Ascending aorta (tissue), 2 donors: ENCODE data around the gene GSTT2. TPM values are rescaled to one million over a fixed set of nuclear protein-coding genes. Genes with fewer than 3 reads are reported as not detected.

Source experiments
- DNase-seq, 2 donors: peaks; one replicate each; pipeline ENCODE4 v3.0.0-alpha.2; 2019; ENCODE audit warnings: low spot score in 2 of 2
- H3K27ac ChIP-seq, 2 donors: fragments of 200-600 bp; sonication (generic); one replicate each; pipeline ENCODE4 v1.5.1; 2016 to 2017; ENCODE audit warnings: mild to moderate bottlenecking in 1 of 2
- H3K27me3 ChIP-seq: fragments of 200-600 bp; sonication (generic); one replicate; pipeline ENCODE4 v1.5.1; 2017
- H3K36me3 ChIP-seq, 2 donors: fragments of 200-600 bp; sonication (generic); one replicate each; pipeline ENCODE4 v1.5.1; 2016
- H3K4me1 ChIP-seq, 2 donors: fragments of 200-600 bp; sonication (generic); one replicate each; pipeline ENCODE4 v1.5.1; 2016 to 2017; ENCODE audit warnings: mild to moderate bottlenecking in 1 of 2
- H3K4me3 ChIP-seq, 2 donors: fragments of 200-600 bp; sonication (generic); one replicate each; pipeline ENCODE4 v1.5.1; 2016 to 2017; ENCODE audit warnings: mild to moderate bottlenecking in 1 of 2
- H3K9me3 ChIP-seq, 2 donors: fragments of 200-600 bp; sonication (generic); one replicate each; pipeline ENCODE4 v1.5.1; 2016
- intact Hi-C: fragments of 100-400 bp; cut with DNase I; formaldehyde crosslinking; loops from one replicate; pipeline ENCODE4 v1.15.1; 2023
- total RNA-seq: library from RNA; depleted of rRNA; stranded (reverse); fragments of >200 nt; gene quantifications from one replicate; pipeline ENCODE4 v1.1.0, GENCODE V29; 2016
- TF ChIP-seq, protein P1 (sequence below), 3 experiments: fragments of 200-600 bp in 2 of 3; fragments of 450-650 bp in 1 of 3; sonication (generic) in 2 of 3; IDR thresholded peaks; one replicate each; pipeline ENCODE4 v1.5.1; 2016 to 2019; ENCODE audit warnings: antibody characterized with exemption in 3 of 3, mild to moderate bottlenecking in 1 of 3, moderate library complexity in 1 of 3

Gene GSTT2
- total RNA-seq, 1 donor from 2014 or later: not detected

- TF ChIP-seq, protein P1, sequence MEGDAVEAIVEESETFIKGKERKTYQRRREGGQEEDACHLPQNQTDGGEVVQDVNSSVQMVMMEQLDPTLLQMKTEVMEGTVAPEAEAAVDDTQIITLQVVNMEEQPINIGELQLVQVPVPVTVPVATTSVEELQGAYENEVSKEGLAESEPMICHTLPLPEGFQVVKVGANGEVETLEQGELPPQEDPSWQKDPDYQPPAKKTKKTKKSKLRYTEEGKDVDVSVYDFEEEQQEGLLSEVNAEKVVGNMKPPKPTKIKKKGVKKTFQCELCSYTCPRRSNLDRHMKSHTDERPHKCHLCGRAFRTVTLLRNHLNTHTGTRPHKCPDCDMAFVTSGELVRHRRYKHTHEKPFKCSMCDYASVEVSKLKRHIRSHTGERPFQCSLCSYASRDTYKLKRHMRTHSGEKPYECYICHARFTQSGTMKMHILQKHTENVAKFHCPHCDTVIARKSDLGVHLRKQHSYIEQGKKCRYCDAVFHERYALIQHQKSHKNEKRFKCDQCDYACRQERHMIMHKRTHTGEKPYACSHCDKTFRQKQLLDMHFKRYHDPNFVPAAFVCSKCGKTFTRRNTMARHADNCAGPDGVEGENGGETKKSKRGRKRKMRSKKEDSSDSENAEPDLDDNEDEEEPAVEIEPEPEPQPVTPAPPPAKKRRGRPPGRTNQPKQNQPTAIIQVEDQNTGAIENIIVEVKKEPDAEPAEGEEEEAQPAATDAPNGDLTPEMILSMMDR (IDR thresholded peaks at IDR 0.05): no peak
- intact Hi-C loops: no loop called here
- H3K27ac ChIP-seq: no peak overlapping the region
- DNase-seq: no peak
- H3K36me3 ChIP-seq: peaks cover 0 to 3% of the 10 kb centered on the region in 2 donors
- H3K4me3 ChIP-seq: no peak overlapping the region
- H3K27me3 ChIP-seq: no peaks in the 10 kb centered on the region
- no peaks in the 10 kb centered on the region for H3K4me1 ChIP-seq
- peaks cover 0 to 8% of the 10 kb centered on the region in 2 donors for H3K9me3 ChIP-seq
Observed at GRCh38 chr22:24021304-24021703, 41.4 kb downstream of the GSTT2 start.

DNA sequence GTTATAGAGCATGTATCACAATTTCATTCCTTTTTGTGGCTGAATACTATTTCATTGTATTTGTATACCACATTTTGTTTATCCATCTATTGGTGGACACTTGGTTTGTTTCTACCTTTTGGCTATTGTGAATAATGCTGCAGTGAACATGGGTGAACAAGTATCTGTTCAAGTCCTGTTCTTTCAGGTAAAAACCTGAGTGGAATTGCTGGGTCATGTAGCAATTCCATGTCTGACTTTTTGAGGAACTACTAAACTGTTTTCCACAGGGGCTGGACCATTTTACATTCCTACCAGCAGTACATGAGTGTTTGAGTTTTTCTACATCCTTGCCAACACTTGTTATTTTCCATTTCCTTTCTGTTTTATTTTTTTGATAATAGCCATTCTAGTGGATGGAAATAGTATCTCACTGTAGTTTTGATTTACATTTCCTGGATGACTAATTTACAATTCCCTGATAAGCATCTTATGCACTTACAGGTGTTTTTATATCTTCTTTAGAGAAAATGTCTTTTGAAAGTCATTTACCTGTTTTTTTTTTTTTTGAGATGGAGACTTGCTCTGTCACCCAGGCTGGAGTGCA lies 43.4 kb downstream of the GSTT2 start:
- Histone ChIP-seq H3K27me3 (no peaks in the 10 kb centered on the region), H3K4me1 (no peaks in the 10 kb centered on the region), H3K27ac (no peak overlapping the region), H3K36me3 (peaks cover 0 to 3% of the 10 kb centered on the region in 2 donors), H3K4me3 (no peak overlapping the region), H3K9me3 (peaks cover 0 to 8% of the 10 kb centered on the region in 2 donors)
- DNase-seq: no peak
- TF ChIP-seq, protein P1 (IDR thresholded peaks at IDR 0.05): no peak
- intact Hi-C loops: no loop called here

DNA sequence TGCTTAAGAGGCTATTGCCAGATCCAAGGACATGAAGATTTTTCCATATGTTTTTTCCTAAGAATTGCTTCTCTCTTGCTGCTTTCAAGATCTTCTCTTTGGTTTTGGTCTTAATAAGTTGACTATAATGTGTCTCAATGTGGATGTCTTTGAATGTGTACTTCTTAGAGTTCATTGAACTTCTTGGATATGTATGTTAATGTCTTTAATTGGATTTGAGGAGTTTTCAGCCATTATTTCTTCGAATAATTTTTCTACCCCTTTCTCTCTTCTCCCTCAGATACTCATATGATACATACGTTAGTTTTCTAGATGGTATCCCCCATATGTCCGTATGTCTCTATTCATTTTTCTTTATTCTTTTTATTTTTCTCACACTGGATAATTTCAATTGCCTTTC lies 44.4 kb downstream of the GSTT2 start:
- intact Hi-C loops: no loop called here
- peaks cover 0 to 8% of the 10 kb centered on the region in 2 donors for H3K9me3 ChIP-seq
- no peak for DNase-seq
- no peak overlapping the region for H3K4me3 ChIP-seq
- H3K27ac ChIP-seq: no peak overlapping the region
- H3K27me3 ChIP-seq: no peaks in the 10 kb centered on the region
- peaks cover 0 to 3% of the 10 kb centered on the region in 2 donors for H3K36me3 ChIP-seq
- no peaks in the 10 kb centered on the region for H3K4me1 ChIP-seq
- TF ChIP-seq, protein P1 (IDR thresholded peaks at IDR 0.05): no peak

DNA sequence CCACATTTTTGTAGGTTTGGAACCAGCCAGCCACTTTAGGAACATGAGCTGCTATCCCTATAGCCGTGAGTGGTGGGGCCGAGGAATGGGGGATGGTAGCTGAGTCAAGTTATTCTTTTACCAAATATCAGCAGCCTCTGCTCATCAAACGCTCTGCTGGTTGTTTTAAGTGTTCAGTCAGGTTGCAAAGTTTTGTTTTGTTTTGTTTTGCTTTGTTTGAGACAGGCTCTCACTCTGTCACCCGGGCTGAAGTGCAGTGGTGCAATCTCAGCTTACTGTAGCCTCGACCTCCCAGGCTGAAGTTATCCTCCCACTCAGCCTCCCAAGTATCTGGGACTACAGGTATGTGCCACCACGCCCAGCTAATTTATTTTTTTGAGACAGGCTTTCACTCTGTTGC lies 45.5 kb downstream of the GSTT2 start:
- TF ChIP-seq, protein P1 (IDR thresholded peaks at IDR 0.05): no peak
- no peak overlapping the region for H3K4me3 ChIP-seq
- no peak for DNase-seq
- no peak overlapping the region for H3K27ac ChIP-seq
- H3K4me1 ChIP-seq: no peaks in the 10 kb centered on the region
- no peaks in the 10 kb centered on the region for H3K27me3 ChIP-seq
- intact Hi-C loops: no loop called here
- peaks cover 0 to 3% of the 10 kb centered on the region in 2 donors for H3K36me3 ChIP-seq
- peaks cover 0 to 8% of the 10 kb centered on the region in 2 donors for H3K9me3 ChIP-seq

DNA sequence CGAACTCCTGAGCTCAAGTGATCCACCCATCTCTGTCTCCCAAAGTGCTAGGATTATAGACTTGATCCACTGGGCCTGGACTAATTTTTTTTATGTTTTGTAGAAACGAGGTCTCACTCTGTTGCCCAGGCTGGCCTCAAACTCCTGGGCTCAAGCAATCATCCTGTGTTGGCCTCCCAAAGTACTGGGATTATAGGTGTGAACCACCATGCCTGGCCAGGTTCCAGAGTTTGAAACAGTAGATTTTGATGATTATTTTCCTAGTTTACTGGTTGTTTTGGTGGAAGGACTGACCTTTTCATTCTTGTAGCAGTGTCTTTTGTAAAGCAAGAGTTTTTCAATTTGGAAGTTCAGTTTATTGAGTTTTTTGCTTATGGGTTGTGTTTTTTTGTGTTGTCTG lies 46.1 kb downstream of the GSTT2 start:
- no peaks in the 10 kb centered on the region for H3K4me1 ChIP-seq
- H3K9me3 ChIP-seq: peaks cover 0 to 8% of the 10 kb centered on the region in 2 donors
- H3K27me3 ChIP-seq: no peaks in the 10 kb centered on the region
- intact Hi-C loops: no loop called here
- no peak for DNase-seq
- H3K27ac ChIP-seq: no peak overlapping the region
- TF ChIP-seq, protein P1 (IDR thresholded peaks at IDR 0.05): no peak
- H3K4me3 ChIP-seq: no peak overlapping the region
- H3K36me3 ChIP-seq: peaks cover 0 to 3% of the 10 kb centered on the region in 2 donors

DNA sequence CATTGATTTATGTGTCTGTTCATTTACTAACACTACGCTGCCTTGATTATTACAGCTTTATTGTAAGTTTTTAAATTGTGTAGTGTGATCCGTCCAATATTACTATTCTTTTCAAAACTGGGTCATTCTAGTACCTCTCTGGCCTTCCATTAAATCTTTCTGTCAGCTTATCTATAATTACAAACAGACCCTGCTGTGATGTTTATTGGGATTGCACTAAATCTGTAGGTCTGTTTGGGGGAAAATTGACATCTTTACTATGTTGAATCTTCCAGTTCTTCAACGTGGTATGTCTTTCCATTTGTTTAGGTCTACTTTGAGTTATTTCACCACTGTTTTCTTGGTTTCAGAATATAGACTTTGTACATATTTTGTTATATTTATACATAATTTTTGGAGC lies 46.8 kb downstream of the GSTT2 start:
- intact Hi-C loops: no loop called here
- Histone ChIP-seq H3K4me1 (no peaks in the 10 kb centered on the region), H3K27me3 (no peaks in the 10 kb centered on the region), H3K27ac (no peak overlapping the region), H3K4me3 (no peak overlapping the region), H3K36me3 (peaks cover 0 to 3% of the 10 kb centered on the region in 2 donors), H3K9me3 (peaks cover 0 to 8% of the 10 kb centered on the region in 2 donors)
- TF ChIP-seq, protein P1 (IDR thresholded peaks at IDR 0.05): no peak
- DNase-seq: no peak
